AG09309 (cell line): ENCODE results near the gene ZC3H14.
A peak's percentile ranks its signal among the peaks of the same experiment; 100 is the strongest.

ENCODE experiments used
- DNase-seq: peaks from one replicate; pipeline ENCODE4 v3.0.0-alpha.2; 2010; ENCODE audit warnings: low read depth
- H3K4me3 ChIP-seq: 2 replicates; pipeline ENCODE4 v1.5.1; 2011; ENCODE audit warnings: mild to moderate bottlenecking, low read depth, low read length, moderate library complexity; ENCODE audit not compliant: control insufficient read depth
- TF ChIP-seq, protein P1 (sequence below): IDR thresholded peaks from 2 replicates; pipeline ENCODE4 v1.5.1; 2011; ENCODE audit warnings: mild to moderate bottlenecking, low read depth, low read length, inconsistent platforms; ENCODE audit not compliant: insufficient read depth, control insufficient read depth; ENCODE audit errors: missing control alignments

ZC3H14 gene

DNA sequence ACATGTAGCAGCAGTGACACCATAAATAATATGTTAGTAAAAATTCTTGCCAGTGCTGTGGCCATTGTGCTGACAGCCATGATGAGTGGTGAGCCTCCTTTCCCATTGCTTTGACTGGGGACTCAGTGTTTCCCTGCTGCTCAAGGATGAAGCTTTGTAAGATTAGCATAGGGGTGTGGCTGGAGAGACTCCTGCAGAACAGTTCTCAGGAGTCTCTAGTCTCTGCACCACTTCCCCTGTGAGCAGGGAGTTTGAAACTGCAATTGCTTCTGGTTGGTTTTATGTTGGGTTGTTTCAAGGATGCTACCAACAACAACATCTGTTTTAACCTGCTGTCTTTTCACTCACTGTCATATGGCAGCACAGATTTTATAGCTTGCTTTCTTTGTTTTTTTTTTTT is 41.4 kb downstream of the ZC3H14 start:
- DNase-seq: no peak
- TF ChIP-seq, protein P1, sequence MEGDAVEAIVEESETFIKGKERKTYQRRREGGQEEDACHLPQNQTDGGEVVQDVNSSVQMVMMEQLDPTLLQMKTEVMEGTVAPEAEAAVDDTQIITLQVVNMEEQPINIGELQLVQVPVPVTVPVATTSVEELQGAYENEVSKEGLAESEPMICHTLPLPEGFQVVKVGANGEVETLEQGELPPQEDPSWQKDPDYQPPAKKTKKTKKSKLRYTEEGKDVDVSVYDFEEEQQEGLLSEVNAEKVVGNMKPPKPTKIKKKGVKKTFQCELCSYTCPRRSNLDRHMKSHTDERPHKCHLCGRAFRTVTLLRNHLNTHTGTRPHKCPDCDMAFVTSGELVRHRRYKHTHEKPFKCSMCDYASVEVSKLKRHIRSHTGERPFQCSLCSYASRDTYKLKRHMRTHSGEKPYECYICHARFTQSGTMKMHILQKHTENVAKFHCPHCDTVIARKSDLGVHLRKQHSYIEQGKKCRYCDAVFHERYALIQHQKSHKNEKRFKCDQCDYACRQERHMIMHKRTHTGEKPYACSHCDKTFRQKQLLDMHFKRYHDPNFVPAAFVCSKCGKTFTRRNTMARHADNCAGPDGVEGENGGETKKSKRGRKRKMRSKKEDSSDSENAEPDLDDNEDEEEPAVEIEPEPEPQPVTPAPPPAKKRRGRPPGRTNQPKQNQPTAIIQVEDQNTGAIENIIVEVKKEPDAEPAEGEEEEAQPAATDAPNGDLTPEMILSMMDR: no peak
- no peak overlapping the region for H3K4me3 ChIP-seq

DNA sequence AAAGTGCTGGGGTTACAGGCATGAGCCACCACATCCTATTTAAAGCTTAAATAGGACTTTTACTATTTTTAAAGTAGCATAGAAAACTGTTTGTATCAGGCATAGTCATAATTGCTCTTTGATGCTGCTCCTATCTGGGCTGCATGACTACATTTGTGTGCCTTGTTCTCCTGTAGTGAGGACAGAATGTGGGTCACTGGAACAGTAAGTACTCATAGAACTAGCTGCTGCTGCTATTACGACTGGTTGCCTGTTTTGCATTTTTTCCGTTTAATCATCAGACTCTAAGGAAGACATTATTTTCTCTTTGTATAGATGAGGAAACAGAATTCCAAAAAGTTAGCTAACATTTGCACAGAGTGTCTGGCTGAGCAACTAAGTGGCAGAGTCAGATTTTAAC is 42.8 kb downstream of the ZC3H14 start:
- H3K4me3 ChIP-seq: no peak overlapping the region
- TF ChIP-seq, protein P1: no peak
- DNase-seq: no peak

- no peak overlapping the region for H3K4me3 ChIP-seq
- TF ChIP-seq, protein P1: no peak
- DNase-seq: no peak
Observed at GRCh38 chr14:88607829-88608228, 45.0 kb downstream of the ZC3H14 start.

DNA sequence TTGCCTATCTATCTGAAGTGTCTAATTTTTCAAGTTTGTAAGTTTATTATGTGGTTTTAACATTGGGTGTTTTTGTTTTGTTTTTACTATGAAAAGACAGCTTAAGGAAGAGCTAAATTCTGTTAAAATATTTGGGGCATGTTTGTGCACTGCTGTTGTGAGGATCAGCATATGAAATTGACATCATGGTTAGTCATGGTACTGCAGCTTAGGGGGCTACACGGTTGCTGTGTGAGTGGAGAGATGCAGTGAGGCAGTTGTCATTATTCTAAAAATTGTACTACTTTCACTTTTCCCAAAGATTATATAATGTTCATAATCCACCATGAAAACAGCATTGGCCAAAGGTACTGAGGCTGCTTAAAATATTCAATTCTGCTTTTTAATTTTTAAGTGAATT is 49.0 kb downstream of the ZC3H14 start:
- H3K4me3 ChIP-seq: no peak overlapping the region
- TF ChIP-seq, protein P1: no peak
- no peak for DNase-seq

- H3K4me3 ChIP-seq: no peak overlapping the region
- DNase-seq: no peak
- TF ChIP-seq, protein P1: no peak
Observed at GRCh38 chr14:88612981-88613380, 50.1 kb downstream of the ZC3H14 start.

DNA sequence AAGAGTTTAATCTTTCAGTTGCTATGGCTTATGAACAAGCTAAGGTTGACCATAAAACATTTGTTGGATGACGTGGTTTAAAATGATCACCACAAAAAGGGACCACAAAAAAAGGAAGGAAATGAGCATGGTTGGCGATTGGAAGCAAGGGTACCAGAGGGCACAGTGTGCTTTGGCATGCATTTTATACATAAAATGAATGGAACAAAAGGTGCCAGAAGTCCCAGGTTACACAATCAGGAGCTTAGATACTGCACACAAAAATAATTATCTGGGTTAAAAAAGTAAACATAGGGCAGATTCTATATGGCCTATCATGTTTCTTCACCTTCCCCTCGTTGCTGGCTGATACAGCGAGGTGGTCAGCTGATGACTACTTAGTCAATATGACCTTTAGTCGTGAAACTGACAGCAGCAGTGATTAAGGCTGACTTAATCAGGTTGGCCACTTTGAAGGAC is 50.7 kb downstream of the ZC3H14 start:
- TF ChIP-seq, protein P1: no peak
- H3K4me3 ChIP-seq: no peak overlapping the region
- peak; percentile 40 for DNase-seq
